K562 (cell line): ENCODE measurements around the gene CLTRN. TPM values are rescaled to one million over a fixed set of nuclear protein-coding genes. Genes with fewer than 3 reads are reported as not detected.

Experiments
- ARID1B ChIP-seq: fragments of 450-650 bp; IDR thresholded peaks from 2 replicates; pipeline ENCODE4 v1.6.1; 2016; ENCODE audit warnings: antibody characterized with exemption, mild to moderate bottlenecking, inconsistent platforms
- CBFA2T2 ChIP-seq: fragments of 450-650 bp; conservative IDR thresholded peaks from 2 replicates; pipeline ENCODE4 v1.6.1; 2017; ENCODE audit warnings: mild to moderate bottlenecking
- FOS ChIP-seq: IDR thresholded peaks from 3 replicates; pipeline ENCODE4 v1.6.1; 2011; ENCODE audit not compliant: insufficient read length; ENCODE audit errors: extremely low read depth
- HDAC6 ChIP-seq: IDR thresholded peaks from 2 replicates; pipeline ENCODE4 v1.6.1; 2012; ENCODE audit warnings: low read depth, mild to moderate bottlenecking, control low read depth, inconsistent platforms, low read length, moderate library complexity
- PCBP2 ChIP-seq: fragments of 200-400 bp; formaldehyde crosslinking; IDR thresholded peaks from 2 replicates; pipeline ENCODE4 v1.6.1; 2018; ENCODE audit warnings: low read length, low read depth, mild to moderate bottlenecking, moderate library complexity; ENCODE audit not compliant: poor library complexity, severe bottlenecking
- SMAD1 ChIP-seq: fragments of 150-350 bp; IDR thresholded peaks from 2 replicates; pipeline ENCODE4 v1.6.1; 2014; ENCODE audit warnings: low read length, low read depth; ENCODE audit not compliant: partially characterized antibody
- TAF9B ChIP-seq: fragments of 450-650 bp; IDR thresholded peaks from 2 replicates; pipeline ENCODE4 v1.6.1; 2018; ENCODE audit warnings: mild to moderate bottlenecking; ENCODE audit not compliant: partially characterized antibody
- TEAD4 ChIP-seq, 2 experiments: sonication (generic) in 1 of 2; formaldehyde crosslinking in 1 of 2; IDR thresholded peaks; 2 replicates each; pipeline versions ENCODE4 v1.6.1 to v1.8.0; 2012 to 2022; ENCODE audit warnings: borderline replicate concordance in 1 of 2, inconsistent platforms in 1 of 2, low read length in 1 of 2, mild to moderate bottlenecking in 1 of 2, missing genetic modification reagents in 1 of 2
- ZNF212 ChIP-seq: fragments of 450-650 bp; formaldehyde crosslinking; IDR thresholded peaks from 2 replicates; pipeline ENCODE4 v1.4.0; 2020; ENCODE audit warnings: mild to moderate bottlenecking
- polyA plus RNA-seq, 8 experiments: library from polyadenylated mRNA; depleted of rRNA in 4 of 8; stranded (reverse) in 5 of 8; unstranded in 3 of 8; fragments of >200 nt; fragmentation: Nextera tagmentation in 2 of 8; fragmentation: Illumina TruSeq in 1 of 8; extraction: Ambion mirVana in 2 of 8; extraction: Trizol in 1 of 8; gene quantifications; 2 replicates each; pipeline versions ENCODE4 v1.2.1 to v1.2.3, GENCODE V29; 2011 to 2014; ENCODE audit warnings: inconsistent platforms in 1 of 8, missing spikeins in 1 of 8
- total RNA-seq, 7 experiments: library from RNA; depleted of rRNA in 6 of 7; stranded (reverse); fragments of >200 nt in 6 of 7; fragmentation: Illumina TruSeq in 2 of 7; extraction: Trizol in 2 of 7; gene quantifications; 2 replicates each; pipeline versions ENCODE4 v1.2.1 to v1.2.3, GENCODE V29; 2011 to 2021; ENCODE audit warnings: low replicate concordance in 1 of 7
- TF ChIP-seq, protein P1 (sequence below): sonication (generic); formaldehyde crosslinking; IDR thresholded peaks from 2 replicates; pipeline ENCODE4 v1.8.1; 2023; ENCODE audit warnings: mild to moderate bottlenecking, missing genetic modification reagents
- TF ChIP-seq, protein P2 (sequence below): fragments of 450-650 bp; formaldehyde crosslinking; IDR thresholded peaks from 2 replicates; pipeline ENCODE4 v1.4.0; 2020; ENCODE audit warnings: mild to moderate bottlenecking, moderate library complexity
- TF ChIP-seq, protein P3 (sequence below): sonication (generic); formaldehyde crosslinking; IDR thresholded peaks from 2 replicates; pipeline ENCODE4 v1.8.1; 2023; ENCODE audit warnings: missing genetic modification reagents, mild to moderate bottlenecking, borderline replicate concordance

The CLTRN gene
- total and polyA plus RNA-seq, 9 of the 15 experiments (the other 6 are each of a cell fraction or from before 2014, with no cell fraction given): 0.11 to 0.36 (median 0.18) TPM; not detected in 2

DNA sequence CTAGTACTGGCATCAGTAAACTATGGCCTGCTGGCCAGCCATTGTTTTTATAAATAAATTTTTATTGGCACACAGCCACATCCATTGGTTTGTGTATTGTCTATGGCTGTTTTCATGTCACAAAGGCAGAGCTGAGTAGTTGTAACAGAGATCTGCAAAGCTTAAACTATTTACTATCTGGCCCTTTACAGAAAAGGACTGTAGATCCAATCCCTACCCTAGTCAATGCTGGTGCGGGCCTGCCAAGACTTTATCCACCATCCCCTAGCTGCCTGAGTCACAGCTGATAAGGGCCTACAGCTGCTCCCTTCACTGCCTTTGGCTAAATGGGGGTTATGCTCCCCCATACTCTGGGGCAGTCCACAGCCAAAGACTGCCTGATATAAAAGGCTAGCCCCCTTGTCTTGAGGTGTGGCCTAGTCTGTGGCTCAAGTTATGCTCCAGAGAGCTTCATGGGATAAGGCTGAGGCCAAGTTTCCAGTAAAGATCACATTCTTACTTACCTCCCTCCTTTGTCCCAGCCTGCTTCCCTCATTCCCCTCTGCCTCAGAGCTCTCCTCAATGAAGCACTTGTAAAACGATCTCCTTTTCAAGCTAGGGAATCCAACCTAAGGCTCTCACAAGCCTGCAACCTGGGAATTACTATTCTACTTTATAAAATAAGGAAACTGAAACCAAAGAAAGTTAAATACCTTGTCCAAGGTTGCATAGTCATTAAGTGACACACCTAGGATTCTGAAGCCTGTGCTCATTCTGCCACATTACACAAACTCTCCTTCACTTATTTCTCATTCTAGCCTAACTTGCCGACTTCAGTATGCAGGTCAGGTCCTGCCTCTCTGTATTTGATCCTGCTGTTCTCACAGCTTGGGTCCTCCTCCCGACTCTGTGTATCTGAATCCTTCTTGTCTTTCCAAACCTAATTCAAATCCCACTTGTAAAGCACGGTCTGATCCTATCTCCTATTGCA, 84.5 kb downstream of the CLTRN start (continued):
- TF ChIP-seq ARID1B (peak; percentile 92), FOS (no peak), HDAC6 (no peak), ZNF212 (CRISPR knock-in tag) (no peak), TAF9B (peak; percentile 49), TEAD4 (IDR thresholded peaks at IDR 0.05; ENCODE audit: low read length) (peak; percentile 85), TEAD4 (CRISPR knock-in tag; IDR thresholded peaks at IDR 0.05; ENCODE audit: borderline replicate concordance) (no peak), PCBP2 (no peak), CBFA2T2 (peak; percentile 92), SMAD1 (no peak)
- TF ChIP-seq, protein P1, sequence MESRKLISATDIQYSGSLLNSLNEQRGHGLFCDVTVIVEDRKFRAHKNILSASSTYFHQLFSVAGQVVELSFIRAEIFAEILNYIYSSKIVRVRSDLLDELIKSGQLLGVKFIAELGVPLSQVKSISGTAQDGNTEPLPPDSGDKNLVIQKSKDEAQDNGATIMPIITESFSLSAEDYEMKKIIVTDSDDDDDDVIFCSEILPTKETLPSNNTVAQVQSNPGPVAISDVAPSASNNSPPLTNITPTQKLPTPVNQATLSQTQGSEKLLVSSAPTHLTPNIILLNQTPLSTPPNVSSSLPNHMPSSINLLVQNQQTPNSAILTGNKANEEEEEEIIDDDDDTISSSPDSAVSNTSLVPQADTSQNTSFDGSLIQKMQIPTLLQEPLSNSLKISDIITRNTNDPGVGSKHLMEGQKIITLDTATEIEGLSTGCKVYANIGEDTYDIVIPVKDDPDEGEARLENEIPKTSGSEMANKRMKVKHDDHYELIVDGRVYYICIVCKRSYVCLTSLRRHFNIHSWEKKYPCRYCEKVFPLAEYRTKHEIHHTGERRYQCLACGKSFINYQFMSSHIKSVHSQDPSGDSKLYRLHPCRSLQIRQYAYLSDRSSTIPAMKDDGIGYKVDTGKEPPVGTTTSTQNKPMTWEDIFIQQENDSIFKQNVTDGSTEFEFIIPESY (CRISPR knock-in tag): no peak
- TF ChIP-seq, protein P2, sequence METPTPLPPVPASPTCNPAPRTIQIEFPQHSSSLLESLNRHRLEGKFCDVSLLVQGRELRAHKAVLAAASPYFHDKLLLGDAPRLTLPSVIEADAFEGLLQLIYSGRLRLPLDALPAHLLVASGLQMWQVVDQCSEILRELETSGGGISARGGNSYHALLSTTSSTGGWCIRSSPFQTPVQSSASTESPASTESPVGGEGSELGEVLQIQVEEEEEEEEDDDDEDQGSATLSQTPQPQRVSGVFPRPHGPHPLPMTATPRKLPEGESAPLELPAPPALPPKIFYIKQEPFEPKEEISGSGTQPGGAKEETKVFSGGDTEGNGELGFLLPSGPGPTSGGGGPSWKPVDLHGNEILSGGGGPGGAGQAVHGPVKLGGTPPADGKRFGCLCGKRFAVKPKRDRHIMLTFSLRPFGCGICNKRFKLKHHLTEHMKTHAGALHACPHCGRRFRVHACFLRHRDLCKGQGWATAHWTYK: peak; percentile 31; the same call in 1 of the 2 replicates
- TF ChIP-seq, protein P3, sequence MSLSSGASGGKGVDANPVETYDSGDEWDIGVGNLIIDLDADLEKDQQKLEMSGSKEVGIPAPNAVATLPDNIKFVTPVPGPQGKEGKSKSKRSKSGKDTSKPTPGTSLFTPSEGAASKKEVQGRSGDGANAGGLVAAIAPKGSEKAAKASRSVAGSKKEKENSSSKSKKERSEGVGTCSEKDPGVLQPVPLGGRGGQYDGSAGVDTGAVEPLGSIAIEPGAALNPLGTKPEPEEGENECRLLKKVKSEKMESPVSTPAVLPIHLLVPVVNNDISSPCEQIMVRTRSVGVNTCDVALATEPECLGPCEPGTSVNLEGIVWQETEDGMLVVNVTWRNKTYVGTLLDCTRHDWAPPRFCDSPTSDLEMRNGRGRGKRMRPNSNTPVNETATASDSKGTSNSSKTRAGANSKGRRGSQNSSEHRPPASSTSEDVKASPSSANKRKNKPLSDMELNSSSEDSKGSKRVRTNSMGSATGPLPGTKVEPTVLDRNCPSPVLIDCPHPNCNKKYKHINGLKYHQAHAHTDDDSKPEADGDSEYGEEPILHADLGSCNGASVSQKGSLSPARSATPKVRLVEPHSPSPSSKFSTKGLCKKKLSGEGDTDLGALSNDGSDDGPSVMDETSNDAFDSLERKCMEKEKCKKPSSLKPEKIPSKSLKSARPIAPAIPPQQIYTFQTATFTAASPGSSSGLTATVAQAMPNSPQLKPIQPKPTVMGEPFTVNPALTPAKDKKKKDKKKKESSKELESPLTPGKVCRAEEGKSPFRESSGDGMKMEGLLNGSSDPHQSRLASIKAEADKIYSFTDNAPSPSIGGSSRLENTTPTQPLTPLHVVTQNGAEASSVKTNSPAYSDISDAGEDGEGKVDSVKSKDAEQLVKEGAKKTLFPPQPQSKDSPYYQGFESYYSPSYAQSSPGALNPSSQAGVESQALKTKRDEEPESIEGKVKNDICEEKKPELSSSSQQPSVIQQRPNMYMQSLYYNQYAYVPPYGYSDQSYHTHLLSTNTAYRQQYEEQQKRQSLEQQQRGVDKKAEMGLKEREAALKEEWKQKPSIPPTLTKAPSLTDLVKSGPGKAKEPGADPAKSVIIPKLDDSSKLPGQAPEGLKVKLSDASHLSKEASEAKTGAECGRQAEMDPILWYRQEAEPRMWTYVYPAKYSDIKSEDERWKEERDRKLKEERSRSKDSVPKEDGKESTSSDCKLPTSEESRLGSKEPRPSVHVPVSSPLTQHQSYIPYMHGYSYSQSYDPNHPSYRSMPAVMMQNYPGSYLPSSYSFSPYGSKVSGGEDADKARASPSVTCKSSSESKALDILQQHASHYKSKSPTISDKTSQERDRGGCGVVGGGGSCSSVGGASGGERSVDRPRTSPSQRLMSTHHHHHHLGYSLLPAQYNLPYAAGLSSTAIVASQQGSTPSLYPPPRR (CRISPR knock-in tag): no peak
